ENCODE results near the gene TIMP2.
"Not testable (repeated sequence)": the region's sequence is repeated elsewhere in the genome, so short reads cannot be mapped to it uniquely, and the experiment has no call there.

TIMP2 gene

GRCh38 chr17:78969865-78970264 lies 44.7 kb upstream of the TIMP2 start:
- TF ChIP-seq ZNF274 (IDR thresholded peaks at IDR 0.05; ENCODE audit: low read depth, low read length) (no peak), YY1 (IDR thresholded peaks at IDR 0.05; ENCODE audit: insufficient read depth, insufficient read length) (no peak), SUZ12 (IDR thresholded peaks at IDR 0.05; ENCODE audit: extremely low read depth, insufficient read depth, insufficient read length) (no peak)
- DNase-seq (ENCODE audit: low read depth, low spot score), result no peak
- Histone ChIP-seq H3K9me3 (ENCODE audit: insufficient read depth, low read length) (no peaks in the 10 kb centered on the region), H3K36me3 (ENCODE audit: insufficient read depth, insufficient read length, low read length) (peaks cover 10% of the 10 kb centered on the region), H3K4me3 (ENCODE audit: insufficient read length, low read depth) (no peak overlapping the region), H3K27me3 (ENCODE audit: insufficient read depth, insufficient read length) (no peaks in the 10 kb centered on the region), H3K4me1 (ENCODE audit: insufficient read depth, insufficient read length) (peaks cover 24% of the 10 kb centered on the region), H3K9ac (ENCODE audit: insufficient read length, low read depth) (no peak overlapping the region)

- Histone ChIP-seq H3K4me1 (ENCODE audit: insufficient read depth, insufficient read length) (peaks cover 16% of the 10 kb centered on the region), H3K4me3 (ENCODE audit: insufficient read length, low read depth) (no peak overlapping the region), H3K9me3 (ENCODE audit: insufficient read depth, low read length) (no peaks in the 10 kb centered on the region), H3K9ac (ENCODE audit: insufficient read length, low read depth) (peak overlapping the region; percentile 9), H3K27me3 (ENCODE audit: insufficient read depth, insufficient read length) (no peaks in the 10 kb centered on the region), H3K36me3 (ENCODE audit: insufficient read depth, insufficient read length, low read length) (peaks cover 10% of the 10 kb centered on the region)
- DNase-seq (ENCODE audit: low read depth, low spot score), result no peak
- TF ChIP-seq YY1 (IDR thresholded peaks at IDR 0.05; ENCODE audit: insufficient read depth, insufficient read length) (no peak), SUZ12 (IDR thresholded peaks at IDR 0.05; ENCODE audit: extremely low read depth, insufficient read depth, insufficient read length) (no peak), ZNF274 (IDR thresholded peaks at IDR 0.05; ENCODE audit: low read depth, low read length) (no peak)
Observed at GRCh38 chr17:78967782-78968362, 42.7 kb upstream of the TIMP2 start.

- Histone ChIP-seq H3K36me3 (ENCODE audit: insufficient read depth, insufficient read length, low read length) (peaks cover 10% of the 10 kb centered on the region), H3K9ac (ENCODE audit: insufficient read length, low read depth) (no peak overlapping the region), H3K9me3 (ENCODE audit: insufficient read depth, low read length) (no peaks in the 10 kb centered on the region), H3K4me1 (ENCODE audit: insufficient read depth, insufficient read length) (peaks cover 16% of the 10 kb centered on the region), H3K27me3 (ENCODE audit: insufficient read depth, insufficient read length) (no peaks in the 10 kb centered on the region), H3K4me3 (ENCODE audit: insufficient read length, low read depth) (no peak overlapping the region)
- DNase-seq (ENCODE audit: low read depth, low spot score), result no peak
- TF ChIP-seq ZNF274 (IDR thresholded peaks at IDR 0.05; ENCODE audit: low read depth, low read length) (no peak), SUZ12 (IDR thresholded peaks at IDR 0.05; ENCODE audit: extremely low read depth, insufficient read depth, insufficient read length) (no peak), YY1 (IDR thresholded peaks at IDR 0.05; ENCODE audit: insufficient read depth, insufficient read length) (no peak)
Observed at GRCh38 chr17:78966910-78967600, 41.9 kb upstream of the TIMP2 start.

GRCh38 chr17:78966123-78966813 lies 41.1 kb upstream of the TIMP2 start:
- TF ChIP-seq SUZ12 (IDR thresholded peaks at IDR 0.05; ENCODE audit: extremely low read depth, insufficient read depth, insufficient read length), result no peak
- TF ChIP-seq ZNF274 (IDR thresholded peaks at IDR 0.05; ENCODE audit: low read depth, low read length), result no peak
- no peak for TF ChIP-seq YY1 (IDR thresholded peaks at IDR 0.05; ENCODE audit: insufficient read depth, insufficient read length)
- H3K9me3 ChIP-seq (ENCODE audit: insufficient read depth, low read length), result no peaks in the 10 kb centered on the region
- no peak for DNase-seq (ENCODE audit: low read depth, low spot score)
- no peak overlapping the region for H3K4me3 ChIP-seq (ENCODE audit: insufficient read length, low read depth)
- peaks cover 16% of the 10 kb centered on the region for H3K4me1 ChIP-seq (ENCODE audit: insufficient read depth, insufficient read length)
- H3K36me3 ChIP-seq (ENCODE audit: insufficient read depth, insufficient read length, low read length), result peaks cover 10% of the 10 kb centered on the region
- H3K27me3 ChIP-seq (ENCODE audit: insufficient read depth, insufficient read length), result no peaks in the 10 kb centered on the region
- H3K9ac ChIP-seq (ENCODE audit: insufficient read length, low read depth), result no peak overlapping the region

GRCh38 chr17:78965491-78965924 lies 40.3 kb upstream of the TIMP2 start:
- peaks cover 11% of the 10 kb centered on the region for H3K4me1 ChIP-seq (ENCODE audit: insufficient read depth, insufficient read length)
- H3K27me3 ChIP-seq (ENCODE audit: insufficient read depth, insufficient read length), result no peaks in the 10 kb centered on the region
- H3K9ac ChIP-seq (ENCODE audit: insufficient read length, low read depth), result no peak overlapping the region
- TF ChIP-seq YY1 (IDR thresholded peaks at IDR 0.05; ENCODE audit: insufficient read depth, insufficient read length) (no peak), ZNF274 (IDR thresholded peaks at IDR 0.05; ENCODE audit: low read depth, low read length) (no peak), SUZ12 (IDR thresholded peaks at IDR 0.05; ENCODE audit: extremely low read depth, insufficient read depth, insufficient read length) (no peak)
- no peak overlapping the region for H3K4me3 ChIP-seq (ENCODE audit: insufficient read length, low read depth)
- H3K9me3 ChIP-seq (ENCODE audit: insufficient read depth, low read length), result no peaks in the 10 kb centered on the region
- peaks cover 10% of the 10 kb centered on the region for H3K36me3 ChIP-seq (ENCODE audit: insufficient read depth, insufficient read length, low read length)
- DNase-seq (ENCODE audit: low read depth, low spot score), result no peak

GRCh38 chr17:78963378-78963777 lies 38.2 kb upstream of the TIMP2 start:
- no peak for DNase-seq (ENCODE audit: low read depth, low spot score)
- Histone ChIP-seq H3K4me3 (ENCODE audit: insufficient read length, low read depth) (no peak overlapping the region), H3K9me3 (ENCODE audit: insufficient read depth, low read length) (no peaks in the 10 kb centered on the region), H3K27me3 (ENCODE audit: insufficient read depth, insufficient read length) (no peaks in the 10 kb centered on the region), H3K36me3 (ENCODE audit: insufficient read depth, insufficient read length, low read length) (no peaks in the 10 kb centered on the region), H3K4me1 (ENCODE audit: insufficient read depth, insufficient read length) (peaks cover 17% of the 10 kb centered on the region), H3K9ac (ENCODE audit: insufficient read length, low read depth) (no peak overlapping the region)
- no peak for TF ChIP-seq YY1 (IDR thresholded peaks at IDR 0.05; ENCODE audit: insufficient read depth, insufficient read length)
- TF ChIP-seq ZNF274 (IDR thresholded peaks at IDR 0.05; ENCODE audit: low read depth, low read length), result no peak

GRCh38 chr17:78962984-78963348 lies 37.8 kb upstream of the TIMP2 start:
- not testable (repeated sequence) for H3K4me3 ChIP-seq (ENCODE audit: insufficient read length, low read depth); H3K27me3 ChIP-seq (ENCODE audit: insufficient read depth, insufficient read length); H3K9me3 ChIP-seq (ENCODE audit: insufficient read depth, low read length); H3K36me3 ChIP-seq (ENCODE audit: insufficient read depth, insufficient read length, low read length); DNase-seq (ENCODE audit: low read depth, low spot score); H3K9ac ChIP-seq (ENCODE audit: insufficient read length, low read depth)
- peaks cover 18% of the 10 kb centered on the region for H3K4me1 ChIP-seq (ENCODE audit: insufficient read depth, insufficient read length)

Measured in NT2/D1 (cell line).